HepG2 (cell line): Measurements from ENCODE around the gene HOXA10. TPM values are rescaled to one million over a fixed set of nuclear protein-coding genes. Genes with fewer than 3 reads are reported as not detected.

ENCODE experiments used
- ATAC-seq: fragments of 200-7000 bp; cut with Tn5 transposase; 3 replicates; pipeline ENCODE4 v1.9.1; 2020; ENCODE audit warnings: mild to moderate bottlenecking, moderate library complexity
- BruUV-seq: library from RNA; stranded (reverse); fragments of 400-500 nt; replicated peaks from 2 replicates; lab custom pipeline; 2021; lab: Mats Ljungman, UMichigan
- CTCF ChIA-PET: fragments of 300-600 bp; formaldehyde crosslinking; extraction: SDS; loops from one replicate; lab custom pipeline; 2021; ENCODE audit warnings: low total read pairs, inconsistent platforms, low intra/inter-chr PET ratio; lab: Yijun Ruan, JAX
- POLR2A ChIA-PET: fragments of 350-600 bp; sonication (Branson Sonifier 250); formaldehyde crosslinking; loops from one replicate; lab custom pipeline; 2020; ENCODE audit warnings: antibody characterized with exemption, inconsistent platforms; lab: Yijun Ruan, JAX
- DNase-seq: peaks from one replicate; pipeline ENCODE4 v3.0.0-alpha.2; 2015; ENCODE audit warnings: low spot score
- FAIRE-seq: peaks from 3 replicates; lab custom pipeline; 2011; peaks lifted over from hg19 to GRCh38; lab: Jason Lieb, UNC
- H2AFZ ChIP-seq: one replicate; pipeline ENCODE4 v1.6.1; 2011; ENCODE audit warnings: low read length, inconsistent platforms
- H3K27ac ChIP-seq: fragments of 300-600 bp; 3 replicates; pipeline ENCODE4 v1.8.0; 2011; ENCODE audit warnings: mixed run types, mild to moderate bottlenecking, mixed read lengths, low read length, inconsistent platforms; ENCODE audit not compliant: insufficient read depth; ENCODE audit errors: extremely low read length
- H3K27me3 ChIP-seq, 2 experiments: fragments of 200-600 bp in 1 of 2; 2 replicates in 1 of 2; 3 replicates in 1 of 2; pipeline versions ENCODE4 v1.6.0 to v1.8.0; 2011; ENCODE audit warnings: low read length in 2 of 2, mild to moderate bottlenecking in 2 of 2, moderate library complexity in 2 of 2, inconsistent platforms in 1 of 2; ENCODE audit not compliant: insufficient read depth in 2 of 2, control insufficient read depth in 1 of 2
- H3K36me3 ChIP-seq, 2 experiments: fragments of 200-600 bp in 1 of 2; replicated peaks in 1 of 2; 2 replicates in 1 of 2; 3 replicates in 1 of 2; pipeline versions ENCODE4 v1.5.1 to v1.8.0; 2011; ENCODE audit warnings: low read length in 2 of 2, inconsistent platforms in 1 of 2; ENCODE audit not compliant: insufficient read depth in 2 of 2, control insufficient read depth in 1 of 2
- H3K4me1 ChIP-seq: 2 replicates; pipeline ENCODE4 v1.5.1; 2012; ENCODE audit warnings: low read length, inconsistent platforms; ENCODE audit not compliant: insufficient read depth
- H3K4me2 ChIP-seq: 2 replicates; pipeline ENCODE4 v1.6.0; 2011; ENCODE audit warnings: low read depth, low read length, inconsistent platforms
- H3K4me3 ChIP-seq, 3 experiments: fragments of 200-600 bp in 1 of 3; sonication (generic), shearing (Covaris generic) in 1 of 3; replicated peaks in 1 of 3; 2 replicates each; pipeline ENCODE4 v1.5.1; 2011 to 2016; ENCODE audit warnings: low read length in 3 of 3, inconsistent platforms in 2 of 3, low read depth in 2 of 3, mild to moderate bottlenecking in 2 of 3, control low read depth in 1 of 3, mixed read lengths in 1 of 3; ENCODE audit not compliant: insufficient read depth in 1 of 3
- H3K79me2 ChIP-seq: one replicate; pipeline ENCODE4 v1.6.1; 2011; ENCODE audit warnings: low read length, inconsistent platforms; ENCODE audit not compliant: insufficient read depth
- H3K9ac ChIP-seq: 2 replicates; pipeline ENCODE4 v1.6.0; 2011; ENCODE audit warnings: mild to moderate bottlenecking, low read depth, low read length, inconsistent platforms; ENCODE audit not compliant: insufficient read depth
- H3K9me3 ChIP-seq: 2 replicates; pipeline ENCODE4 v1.5.1; 2012; ENCODE audit warnings: mild to moderate bottlenecking, low read length
- H4K20me1 ChIP-seq: 2 replicates; pipeline ENCODE4 v1.6.0; 2011; ENCODE audit warnings: inconsistent platforms, mild to moderate bottlenecking, low read length, moderate library complexity; ENCODE audit not compliant: insufficient read depth
- ATF2 ChIP-seq: sonication (generic); formaldehyde crosslinking; IDR thresholded peaks from 2 replicates; pipeline ENCODE4 v1.4.0; 2020; ENCODE audit warnings: missing genetic modification reagents
- GFI1 ChIP-seq: sonication (generic); formaldehyde crosslinking; IDR thresholded peaks from 2 replicates; pipeline ENCODE4 v1.5.0; 2020; ENCODE audit warnings: missing genetic modification reagents, mild to moderate bottlenecking, borderline replicate concordance
- HNF4A ChIP-seq: sonication (generic); formaldehyde crosslinking; IDR thresholded peaks from 2 replicates; pipeline ENCODE4 v1.4.0; 2020; ENCODE audit warnings: missing genetic modification reagents
- HNRNPLL ChIP-seq: fragments of 200-400 bp; formaldehyde crosslinking; IDR thresholded peaks from 2 replicates; pipeline ENCODE4 v1.6.1; 2017; ENCODE audit warnings: mild to moderate bottlenecking, low read depth, low read length; ENCODE audit not compliant: poor library complexity, severe bottlenecking
- IRX3 ChIP-seq: sonication (generic); formaldehyde crosslinking; IDR thresholded peaks from 2 replicates; pipeline ENCODE4 v1.8.1; 2023; ENCODE audit warnings: mild to moderate bottlenecking, low read depth, missing genetic modification reagents, borderline replicate concordance
- JUND ChIP-seq: sonication (generic); formaldehyde crosslinking; IDR thresholded peaks from 2 replicates; pipeline ENCODE4 v1.8.0; 2022; ENCODE audit warnings: mild to moderate bottlenecking, missing genetic modification reagents
- KLF15 ChIP-seq: sonication (generic); formaldehyde crosslinking; IDR thresholded peaks from 2 replicates; pipeline ENCODE4 v1.8.1; 2023; ENCODE audit warnings: borderline replicate concordance, mild to moderate bottlenecking, inconsistent platforms, missing genetic modification reagents, mixed read lengths
- MYNN ChIP-seq: sonication (generic); formaldehyde crosslinking; IDR thresholded peaks from 2 replicates; pipeline ENCODE4 v1.4.0; 2020; ENCODE audit warnings: mild to moderate bottlenecking, low read depth, missing genetic modification reagents
- PBX3 ChIP-seq: sonication (generic); formaldehyde crosslinking; IDR thresholded peaks from 2 replicates; pipeline ENCODE4 v1.8.1; 2023; ENCODE audit warnings: missing genetic modification reagents, inconsistent platforms, borderline replicate concordance
- WIZ ChIP-seq: sonication (generic); formaldehyde crosslinking; IDR thresholded peaks from 2 replicates; pipeline ENCODE4 v1.5.1; 2020; ENCODE audit warnings: mild to moderate bottlenecking, missing genetic modification reagents
- ZBTB4 ChIP-seq: sonication (generic); formaldehyde crosslinking; IDR thresholded peaks from 2 replicates; pipeline ENCODE4 v1.4.0; 2020; ENCODE audit warnings: missing genetic modification reagents, mild to moderate bottlenecking, borderline replicate concordance
- ZNF12 ChIP-seq: sonication (generic); formaldehyde crosslinking; IDR thresholded peaks from 2 replicates; pipeline ENCODE4 v1.5.0; 2020; ENCODE audit warnings: missing genetic modification reagents
- ZNF614 ChIP-seq: IDR thresholded peaks from 2 replicates; pipeline ENCODE4 v1.6.1; 2018; ENCODE audit warnings: missing biosample characterization, missing genetic modification reagents, inconsistent platforms, borderline replicate concordance
- ZNF772 ChIP-seq: sonication (generic); formaldehyde crosslinking; IDR thresholded peaks from 2 replicates; pipeline ENCODE4 v1.5.0; 2020; ENCODE audit warnings: mild to moderate bottlenecking, missing genetic modification reagents
- ZNF780A ChIP-seq: sonication (generic); formaldehyde crosslinking; IDR thresholded peaks from 2 replicates; pipeline ENCODE4 v1.8.0; 2022; ENCODE audit warnings: mild to moderate bottlenecking, missing genetic modification reagents, moderate library complexity
- WGBS: methylation state at CpG from one replicate; pipeline ENCODE4 v1.1.6; 2017; ENCODE audit warnings: low lambda C conversion rate; 5-methylcytosine and 5-hydroxymethylcytosine counted together
- in situ Hi-C: cut with HindIII; loops from 2 replicates; pipeline ENCODE4 v1.10.0; 2017; ENCODE audit warnings: low pct_unique_long_range_greater_than_20kb; ENCODE audit not compliant: extremely low pct_ligation_motif_present
- intact Hi-C: fragments of 100-400 bp; cut with micrococcal nuclease; formaldehyde crosslinking; loops from one replicate; pipeline ENCODE4 v1.10.0; 2022; ENCODE audit not compliant: unreplicated experiment
- polyA plus RNA-seq, 8 experiments: library from polyadenylated mRNA; depleted of rRNA in 3 of 8; stranded (reverse) in 7 of 8; unstranded in 1 of 8; fragments of >200 nt; fragmentation: Illumina TruSeq in 4 of 8; extraction: Trizol in 4 of 8; gene quantifications; 2 replicates each; pipeline versions ENCODE4 v1.2.1 to v1.2.3, GENCODE V29; 2011 to 2016; ENCODE audit warnings: low read depth in 4 of 8, missing spikeins in 1 of 8, mixed read lengths in 1 of 8; ENCODE audit not compliant: insufficient read depth in 1 of 8
- total RNA-seq, 5 experiments: library from RNA; depleted of rRNA; stranded (reverse); fragments of >200 nt; fragmentation: Illumina TruSeq; extraction: Trizol; gene quantifications; 2 replicates each; pipeline ENCODE4 v1.2.3, GENCODE V29; 2016; ENCODE audit warnings: low read depth in 1 of 5

HOXA10 gene
- total and polyA plus RNA-seq, 2 of the 13 experiments (the other 11 are each of a cell fraction or from before 2014, with no cell fraction given): not detected

- intact Hi-C loops: no loop called here
- no peak overlapping the region for H3K9ac ChIP-seq
- peaks cover 18% of the 10 kb centered on the region for H3K4me1 ChIP-seq
- no TSS peak for BruUV-seq
- H3K9me3 ChIP-seq: no peaks in the 10 kb centered on the region
- ATAC-seq (no peak), DNase-seq (no peak), FAIRE-seq (no peak)
- no peaks in the 10 kb centered on the region for H3K79me2 ChIP-seq
- WGBS: 71% methylated on average over 10 of the region's 10 CpGs
- H2AFZ ChIP-seq: no peak overlapping the region
- H3K27me3 ChIP-seq: peaks cover 0 to 64% of the 10 kb centered on the region in 2 experiments
- ChIA-PET CTCF (no interaction called here), POLR2A (interaction anchor here (0.9 kb wide), 1 partner anchor 11 kb away, joined by 3 read pairs; no protein-coding TSS in a partner anchor)
- no peaks in the 10 kb centered on the region for H4K20me1 ChIP-seq
- no peak for TF ChIP-seq ZNF772 (CRISPR knock-in tag)
- no peak for TF ChIP-seq ZBTB4 (CRISPR knock-in tag)
- TF ChIP-seq ATF2: no peak
- no peak for TF ChIP-seq ZNF614 (CRISPR knock-in tag)
- TF ChIP-seq HNF4A (CRISPR knock-in tag): no peak
- TF ChIP-seq GFI1: no peak
- no peak for TF ChIP-seq PBX3 (CRISPR knock-in tag)
- no peak for TF ChIP-seq HNRNPLL
- TF ChIP-seq WIZ: no peak
- TF ChIP-seq KLF15 (CRISPR knock-in tag): no peak
- no peak for TF ChIP-seq MYNN
- TF ChIP-seq ZNF12 (CRISPR knock-in tag): no peak
- no peak for TF ChIP-seq IRX3
- no peak for TF ChIP-seq ZNF780A
- no peak for TF ChIP-seq JUND (CRISPR knock-in tag)
- H3K4me3 ChIP-seq: no peak overlapping the region; a peak in 1 of 6 replicates
- H3K27ac ChIP-seq: no peak overlapping the region
- no peaks in the 10 kb centered on the region for H3K36me3 ChIP-seq
- in situ Hi-C loops: loop anchor here (25.0 kb wide), 1 partner anchor 1085 kb away; no protein-coding TSS in a partner anchor
- peak overlapping the region; percentile 41; the same call in 1 of the 2 replicates for H3K4me2 ChIP-seq
These were observed 1.8 kb downstream of the HOXA10 start for GRCh38 chr7:27172315-27172774.
